Thoracic aorta (tissue), 2 donors: ENCODE results near the gene CRACR2B. TPM values are rescaled to one million over a fixed set of nuclear protein-coding genes. Genes with fewer than 3 reads are reported as not detected.

Source experiments
- ATAC-seq: fragments of 150-250 bp; one replicate; pipeline ENCODE4 v1.8.0; 2017; ENCODE audit warnings: low read depth; ENCODE audit not compliant: insufficient number of reproducible peaks, low FRiP score
- DNase-seq: peaks from one replicate; pipeline ENCODE4 v3.0.0-alpha.2; 2020; ENCODE audit warnings: low spot score
- H3K27ac ChIP-seq, 2 donors: fragments of 200-600 bp; sonication (generic); 1 replicate in 1 of 2; 2 replicates in 1 of 2; pipeline ENCODE4 v1.5.1; 2016; ENCODE audit warnings: mild to moderate bottlenecking in 2 of 2, moderate library complexity in 2 of 2
- H3K27me3 ChIP-seq: fragments of 200-600 bp; sonication (generic); replicated peaks from 2 replicates; pipeline ENCODE4 v1.6.0; 2016; ENCODE audit warnings: mild to moderate bottlenecking; ENCODE audit not compliant: insufficient read depth
- H3K36me3 ChIP-seq: fragments of 200-600 bp; sonication (generic); one replicate; pipeline ENCODE4 v1.5.1; 2016
- H3K4me1 ChIP-seq, 2 donors: fragments of 200-600 bp; sonication (generic); 1 replicate in 1 of 2; 2 replicates in 1 of 2; pipeline versions ENCODE4 v1.5.1 to v1.6.0; 2016; ENCODE audit warnings: low read depth in 2 of 2, mild to moderate bottlenecking in 1 of 2; ENCODE audit not compliant: control insufficient read depth in 1 of 2
- H3K4me3 ChIP-seq: fragments of 200-600 bp; sonication (generic); 2 replicates; pipeline ENCODE4 v1.5.1; 2016; ENCODE audit warnings: mild to moderate bottlenecking
- H3K9me3 ChIP-seq: fragments of 200-600 bp; sonication (generic); 2 replicates; pipeline ENCODE4 v1.5.1; 2016
- CTCF ChIP-seq: fragments of 200-600 bp; sonication (generic); IDR thresholded peaks from one replicate; pipeline ENCODE4 v1.5.1; 2019; ENCODE audit warnings: antibody characterized with exemption
- total RNA-seq, 2 donors: library from RNA; depleted of rRNA; stranded (reverse); fragments of >200 nt; gene quantifications; one replicate each; pipeline versions ENCODE4 v1.1.0 to v1.2.3, GENCODE V29; 2016

Gene CRACR2B
- total RNA-seq, 2 donors from 2014 or later: 9.6 to 11.6 TPM

DNA sequence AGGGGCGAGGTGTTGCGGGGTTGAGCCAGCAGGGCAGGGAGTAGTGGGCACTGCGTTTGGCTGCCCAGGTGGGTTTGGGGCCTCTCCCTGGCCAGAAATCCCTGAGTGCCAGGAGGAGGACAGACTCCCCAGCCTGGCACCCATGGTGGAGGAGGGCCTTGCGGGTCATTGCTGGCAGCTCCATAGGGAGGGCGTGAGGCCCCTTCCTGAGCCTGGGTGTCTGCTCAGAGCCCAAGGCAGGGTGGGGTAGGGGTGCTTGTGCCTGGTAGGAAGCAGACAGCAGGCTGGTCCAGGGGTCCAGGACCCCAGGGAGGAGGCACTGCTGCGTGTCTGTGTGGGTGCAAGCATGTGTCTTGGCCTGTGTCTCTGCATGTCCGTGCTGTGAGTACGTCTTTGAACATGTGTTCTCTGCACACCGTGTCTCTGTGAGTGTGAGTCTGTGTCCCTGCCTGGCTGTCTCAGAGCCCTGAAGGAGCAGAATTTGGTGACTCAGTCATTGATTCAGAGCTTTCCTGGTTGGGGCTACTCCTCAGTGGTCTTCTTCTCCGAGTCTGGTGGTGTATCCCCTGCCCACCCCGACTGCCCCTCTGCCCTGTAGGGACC lies 18.9 kb downstream of the CRACR2B start:
- Histone ChIP-seq H3K27me3 (no peaks in the 10 kb centered on the region), H3K27ac (peak overlapping the region in 1 of 2 donors; percentile 88), H3K9me3 (no peaks in the 10 kb centered on the region), H3K4me1 (peaks cover 38 to 55% of the 10 kb centered on the region in 2 donors), H3K4me3 (no peak overlapping the region), H3K36me3 (no peaks in the 10 kb centered on the region)
- ATAC-seq: no peak
- no peak for DNase-seq
- TF ChIP-seq CTCF: no peak

- H3K9me3 ChIP-seq: no peaks in the 10 kb centered on the region
- DNase-seq (no peak), ATAC-seq (no peak)
- no peak overlapping the region for H3K27ac ChIP-seq
- no peak for TF ChIP-seq CTCF
- peaks cover 38 to 54% of the 10 kb centered on the region in 2 donors for H3K4me1 ChIP-seq
- no peaks in the 10 kb centered on the region for H3K27me3 ChIP-seq
- no peaks in the 10 kb centered on the region for H3K36me3 ChIP-seq
- no peak overlapping the region for H3K4me3 ChIP-seq
Observed at GRCh38 chr11:847876-848275, 20.2 kb downstream of the CRACR2B start.

GRCh38 chr11:848380-848931 lies 20.7 kb downstream of the CRACR2B start:
- Histone ChIP-seq H3K27me3 (no peaks in the 10 kb centered on the region), H3K4me3 (peak overlapping the region; percentile 73), H3K27ac (no peak overlapping the region), H3K9me3 (no peaks in the 10 kb centered on the region), H3K36me3 (no peaks in the 10 kb centered on the region), H3K4me1 (peaks cover 35 to 50% of the 10 kb centered on the region in 2 donors)
- peak; percentile 89 for TF ChIP-seq CTCF
- no peak for DNase-seq
- no peak for ATAC-seq

DNA sequence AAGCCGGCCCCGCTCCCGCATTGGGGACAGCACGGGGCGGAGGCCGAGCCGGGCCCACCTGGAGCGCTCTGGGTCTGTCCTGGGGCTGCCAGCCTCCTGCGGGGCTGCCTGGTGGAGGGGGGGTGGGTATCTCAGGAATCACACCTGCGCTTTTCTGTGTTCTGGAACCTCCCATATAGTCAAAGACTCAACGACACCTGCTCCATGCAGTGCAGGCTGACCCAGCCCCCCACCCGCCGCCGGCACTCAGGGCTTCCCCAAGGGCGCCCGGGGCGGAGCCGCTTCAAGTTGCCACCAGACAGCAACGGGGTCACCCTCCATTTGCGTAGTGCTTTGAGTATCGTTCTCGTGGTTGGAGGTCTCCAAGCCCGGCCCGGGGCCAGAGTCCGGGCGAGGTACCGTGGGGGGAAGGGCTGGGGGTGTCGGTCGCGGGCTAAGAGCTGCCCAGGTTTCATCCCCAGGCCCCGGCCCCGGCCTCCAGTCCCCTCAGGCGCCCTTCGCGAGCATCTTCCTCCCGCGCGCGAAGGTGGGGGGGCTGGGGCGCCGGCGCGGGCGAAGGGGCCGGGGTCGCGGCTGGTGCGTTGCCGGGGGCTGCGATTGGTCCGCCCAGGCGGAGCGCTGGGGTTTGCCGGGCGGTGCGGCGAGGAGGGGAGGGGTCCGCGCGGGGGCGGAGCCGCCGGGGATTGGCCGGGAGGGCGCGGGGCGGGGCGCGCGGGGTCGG lies 21.5 kb downstream of the CRACR2B start:
- no peak for ATAC-seq
- no peak for TF ChIP-seq CTCF
- H3K36me3 ChIP-seq: no peaks in the 10 kb centered on the region
- DNase-seq: no peak
- no peaks in the 10 kb centered on the region for H3K9me3 ChIP-seq
- H3K4me1 ChIP-seq: peaks cover 30 to 42% of the 10 kb centered on the region in 2 donors
- no peaks in the 10 kb centered on the region for H3K27me3 ChIP-seq
- H3K4me3 ChIP-seq: peak overlapping the region; percentile 73
- H3K27ac ChIP-seq: no peak overlapping the region

DNA sequence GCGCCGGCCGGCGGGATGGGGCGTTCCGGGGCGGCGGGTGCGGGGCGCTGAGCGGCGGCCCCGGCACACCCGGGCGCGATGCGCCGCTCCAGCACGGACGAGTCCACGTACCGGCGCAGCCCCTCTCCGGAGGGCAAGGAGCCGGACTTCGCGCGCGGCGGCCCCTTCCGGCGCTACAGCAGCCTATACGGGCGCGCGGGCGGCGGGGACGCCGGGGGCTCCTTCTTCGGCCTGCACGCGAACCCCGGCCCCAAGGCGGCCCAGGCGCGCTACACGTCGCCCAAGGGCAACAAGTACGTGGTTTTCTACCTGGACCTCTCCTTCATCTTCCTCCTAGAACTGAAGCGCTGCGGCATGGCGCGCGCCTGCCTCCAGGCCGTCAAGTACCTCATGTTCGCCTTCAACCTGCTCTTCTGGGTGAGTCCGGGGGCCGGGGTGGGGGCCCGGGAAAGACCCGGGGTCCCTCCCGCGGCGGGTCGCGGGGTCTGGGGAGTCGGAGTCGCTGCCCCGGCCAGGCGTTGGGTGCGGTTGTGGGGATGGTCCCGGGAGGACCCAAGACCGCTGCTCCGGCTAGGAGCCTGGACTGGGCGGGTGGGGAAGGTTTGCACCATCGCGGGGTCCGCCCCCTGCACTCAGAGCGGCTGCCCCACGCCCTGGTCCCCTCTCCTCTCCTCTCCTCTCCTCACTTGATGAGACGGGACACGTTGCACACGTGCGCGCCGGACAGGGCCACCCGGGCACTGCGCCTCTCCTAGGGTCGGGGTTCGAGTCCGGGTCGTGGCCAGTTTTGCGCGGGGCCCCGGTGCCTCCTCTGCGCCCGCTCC lies 22.4 kb downstream of the CRACR2B start:
- no peak for TF ChIP-seq CTCF
- DNase-seq: no peak
- Histone ChIP-seq H3K27ac (no peak overlapping the region), H3K4me1 (peaks cover 26 to 36% of the 10 kb centered on the region in 2 donors), H3K9me3 (no peaks in the 10 kb centered on the region), H3K36me3 (no peaks in the 10 kb centered on the region), H3K27me3 (no peaks in the 10 kb centered on the region), H3K4me3 (peak overlapping the region; percentile 61)
- ATAC-seq: no peak
